Neuronal stem cell (in vitro differentiated cells): ENCODE measurements around the gene NOC4L.

Experiments
- DNase-seq: peaks from one replicate; pipeline ENCODE4 v3.0.0-alpha.2; 2013; ENCODE audit warnings: low spot score
- H2AFZ ChIP-seq: one replicate; pipeline ENCODE4 v1.6.1; 2013; ENCODE audit warnings: mild to moderate bottlenecking, low read length, inconsistent platforms
- H2AK5ac ChIP-seq: 2 replicates; pipeline ENCODE4 v1.6.1; 2013; ENCODE audit warnings: low read depth, mild to moderate bottlenecking, inconsistent platforms, low read length, moderate library complexity, mixed read lengths
- H2BK120ac ChIP-seq: 2 replicates; pipeline ENCODE4 v1.6.1; 2013; ENCODE audit warnings: low read depth, mild to moderate bottlenecking, inconsistent platforms, low read length, moderate library complexity, mixed read lengths
- H2BK12ac ChIP-seq: one replicate; pipeline ENCODE4 v1.6.1; 2013; ENCODE audit warnings: low read length, inconsistent platforms
- H2BK15ac ChIP-seq: 2 replicates; pipeline ENCODE4 v1.6.1; 2013; ENCODE audit warnings: mild to moderate bottlenecking, low read length, inconsistent platforms, mixed read lengths
- H2BK5ac ChIP-seq: one replicate; pipeline ENCODE4 v1.6.1; 2013; ENCODE audit warnings: inconsistent platforms, mild to moderate bottlenecking, low read length, moderate library complexity
- H3K14ac ChIP-seq: one replicate; pipeline ENCODE4 v1.6.1; 2013; ENCODE audit warnings: low read length, inconsistent platforms
- H3K18ac ChIP-seq: 2 replicates; pipeline ENCODE4 v1.6.1; 2013; ENCODE audit warnings: low read length, inconsistent platforms
- H3K23ac ChIP-seq: 2 replicates; pipeline ENCODE4 v1.6.1; 2013; ENCODE audit warnings: low read depth, mild to moderate bottlenecking, mixed read lengths, low read length, inconsistent platforms; ENCODE audit not compliant: poor library complexity
- H3K27ac ChIP-seq: replicated peaks from 3 replicates; pipeline ENCODE4 v1.5.1; 2013; ENCODE audit warnings: low read length, inconsistent platforms
- H3K27me3 ChIP-seq, 3 experiments: 2 replicates each; pipeline ENCODE4 v1.6.1; 2013; ENCODE audit warnings: low read length in 3 of 3, mild to moderate bottlenecking in 2 of 3, inconsistent platforms in 1 of 3, low read depth in 1 of 3, mixed read lengths in 1 of 3, moderate library complexity in 1 of 3; ENCODE audit not compliant: control insufficient read depth in 3 of 3, insufficient read depth in 3 of 3
- H3K36me3 ChIP-seq, 2 donors: replicated peaks in 1 of 2; 2 replicates each; pipeline ENCODE4 v1.6.1; 2013; ENCODE audit warnings: low read length in 2 of 2; ENCODE audit not compliant: control insufficient read depth in 2 of 2, insufficient read depth in 2 of 2
- H3K4ac ChIP-seq: 2 replicates; pipeline ENCODE4 v1.6.1; 2013; ENCODE audit warnings: inconsistent platforms, mild to moderate bottlenecking, low read length, moderate library complexity
- H3K4me1 ChIP-seq, 2 donors: 1 replicate in 1 of 2; 2 replicates in 1 of 2; pipeline ENCODE4 v1.6.1; 2013; ENCODE audit warnings: low read length in 2 of 2, low read depth in 1 of 2; ENCODE audit not compliant: control insufficient read depth in 2 of 2, insufficient read depth in 1 of 2
- H3K4me2 ChIP-seq: one replicate; pipeline ENCODE4 v1.6.1; 2013; ENCODE audit warnings: mild to moderate bottlenecking, low read length, inconsistent platforms; ENCODE audit not compliant: insufficient read depth, poor library complexity, severe bottlenecking
- H3K4me3 ChIP-seq, 2 donors: 2 replicates each; pipeline ENCODE4 v1.5.1; 2013; ENCODE audit warnings: low read length in 2 of 2, mild to moderate bottlenecking in 2 of 2, inconsistent platforms in 1 of 2, moderate library complexity in 1 of 2
- H3K79me1 ChIP-seq: one replicate; pipeline ENCODE4 v1.6.1; 2013; ENCODE audit warnings: low read depth, mild to moderate bottlenecking, inconsistent platforms, low read length, moderate library complexity
- H3K9ac ChIP-seq: one replicate; pipeline ENCODE4 v1.6.1; 2013; ENCODE audit warnings: mild to moderate bottlenecking, low read depth, low read length, inconsistent platforms; ENCODE audit not compliant: poor library complexity
- H3K9me3 ChIP-seq, 2 donors: replicated peaks in 1 of 2; 2 replicates each; pipeline versions ENCODE3 to v1.6.1; 2013; ENCODE audit warnings: low read length in 2 of 2, mild to moderate bottlenecking in 2 of 2, inconsistent platforms in 1 of 2, low read depth in 1 of 2, mixed read lengths in 1 of 2, moderate library complexity in 1 of 2; ENCODE audit not compliant: control insufficient read depth in 2 of 2, insufficient read depth in 1 of 2
- H4K8ac ChIP-seq: one replicate; pipeline ENCODE4 v1.6.1; 2013; ENCODE audit warnings: low read depth, mild to moderate bottlenecking, inconsistent platforms, low read length, moderate library complexity
- H4K91ac ChIP-seq: one replicate; pipeline ENCODE4 v1.6.1; 2013; ENCODE audit warnings: low read length, low read depth, mild to moderate bottlenecking, inconsistent platforms; ENCODE audit not compliant: poor library complexity
- WGBS, 2 donors: extraction: QIAGEN DNeasy Blood & Tissue Kit; methylation state at CpG; one replicate each; pipeline ENCODE4 v1.1.7; 2013; ENCODE audit warnings: missing lambda C conversion rate in 2 of 2, mixed read lengths in 1 of 2; ENCODE audit not compliant: insufficient read length in 2 of 2, insufficient replicate concordance in 1 of 2; ENCODE audit errors: extremely low coverage in 2 of 2; 5-methylcytosine and 5-hydroxymethylcytosine counted together

The NOC4L gene

GRCh38 chr12:132146772-132147422 lies 2.6 kb downstream of the NOC4L start:
- H3K27me3 ChIP-seq, result no peaks in the 10 kb centered on the region
- H3K27ac ChIP-seq, result no peak overlapping the region
- no peak for DNase-seq
- H3K9me3 ChIP-seq, result peaks cover 0 to 3% of the 10 kb centered on the region in 2 donors
- no peak overlapping the region for H3K14ac ChIP-seq
- H3K36me3 ChIP-seq, result peaks cover 14 to 55% of the 10 kb centered on the region in 2 donors
- H3K79me1 ChIP-seq, result peaks cover 33% of the 10 kb centered on the region
- no peak overlapping the region for H2AK5ac ChIP-seq
- H3K4me3 ChIP-seq, result no peak overlapping the region
- H4K91ac ChIP-seq, result no peak overlapping the region
- no peak overlapping the region for H2AFZ ChIP-seq
- H2BK15ac ChIP-seq, result no peak overlapping the region
- H4K8ac ChIP-seq, result no peak overlapping the region
- no peak overlapping the region for H3K9ac ChIP-seq
- H2BK12ac ChIP-seq, result no peak overlapping the region
- WGBS, 2 donors, result no CpG with 5 or more reads among the region's 19 CpGs
- no peak overlapping the region for H3K23ac ChIP-seq
- no peak overlapping the region for H3K4ac ChIP-seq
- peaks cover 9 to 16% of the 10 kb centered on the region in 2 donors for H3K4me1 ChIP-seq
- H3K18ac ChIP-seq, result no peak overlapping the region
- H3K4me2 ChIP-seq, result no peak overlapping the region
- H2BK120ac ChIP-seq, result no peak overlapping the region
- H2BK5ac ChIP-seq, result no peak overlapping the region

DNA sequence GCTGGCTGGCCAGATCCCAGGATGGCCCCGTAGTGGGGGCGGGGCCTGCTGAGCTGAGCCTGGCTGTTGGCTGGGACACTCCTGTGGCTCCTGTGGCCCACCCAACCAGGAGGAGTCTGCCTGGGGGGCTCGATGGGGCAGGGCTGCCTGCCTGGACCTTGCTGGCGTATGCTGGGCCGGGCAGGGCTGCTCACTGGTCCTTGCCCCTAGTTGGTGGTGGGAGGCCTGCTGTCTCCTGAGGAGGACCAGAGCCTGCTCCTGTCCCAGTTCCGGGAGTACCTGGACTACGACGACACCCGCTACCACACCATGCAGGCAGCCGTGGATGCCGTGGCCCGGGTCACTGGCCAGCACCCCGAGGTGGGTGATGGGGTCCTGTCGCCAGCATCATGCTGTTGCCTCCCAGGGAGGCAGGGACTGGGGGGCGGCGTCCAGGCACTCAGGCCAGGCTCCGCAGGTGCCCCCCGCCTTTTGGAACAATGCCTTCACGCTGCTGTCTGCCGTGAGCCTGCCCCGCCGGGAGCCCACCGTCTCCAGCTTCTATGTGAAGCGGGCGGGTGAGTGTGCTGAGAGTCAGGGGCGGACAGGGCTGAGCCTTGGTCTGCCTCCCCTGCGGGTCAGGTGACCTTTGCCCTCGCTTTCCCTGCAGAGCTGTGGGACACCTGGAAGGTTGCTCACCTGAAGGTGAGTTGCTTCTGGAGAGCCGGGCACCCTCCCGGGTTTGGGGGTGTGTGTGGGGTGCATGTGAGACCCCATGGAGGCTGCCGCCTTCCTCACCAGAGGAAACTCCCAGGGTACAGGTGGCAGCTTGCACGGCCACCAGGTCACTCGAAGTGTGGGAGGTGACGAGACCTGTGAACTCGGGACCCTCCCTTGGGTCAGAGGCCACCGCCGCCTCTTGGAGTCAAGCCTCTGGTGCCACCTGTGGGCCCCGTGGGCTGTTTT lies 3.4 kb downstream of the NOC4L start:
- Histone ChIP-seq H3K9ac (no peak overlapping the region), H3K4me2 (no peak overlapping the region), H2BK15ac (no peak overlapping the region), H3K36me3 (peaks cover 14 to 47% of the 10 kb centered on the region in 2 donors), H3K14ac (no peak overlapping the region), H2BK120ac (no peak overlapping the region), H3K4me1 (peaks cover 9 to 13% of the 10 kb centered on the region in 2 donors), H3K18ac (no peak overlapping the region), H3K27me3 (no peaks in the 10 kb centered on the region), H2AFZ (no peak overlapping the region), H3K23ac (no peak overlapping the region), H3K79me1 (peaks cover 27% of the 10 kb centered on the region), H3K9me3 (peaks cover 0 to 3% of the 10 kb centered on the region in 2 donors), H3K4ac (no peak overlapping the region), H2BK12ac (no peak overlapping the region), H3K27ac (no peak overlapping the region), H3K4me3 (no peak overlapping the region), H2AK5ac (no peak overlapping the region), H4K8ac (no peak overlapping the region), H4K91ac (no peak overlapping the region), H2BK5ac (no peak overlapping the region)
- no peak for DNase-seq
- no CpG with 5 or more reads among the region's 38 CpGs for WGBS, 2 donors

DNA sequence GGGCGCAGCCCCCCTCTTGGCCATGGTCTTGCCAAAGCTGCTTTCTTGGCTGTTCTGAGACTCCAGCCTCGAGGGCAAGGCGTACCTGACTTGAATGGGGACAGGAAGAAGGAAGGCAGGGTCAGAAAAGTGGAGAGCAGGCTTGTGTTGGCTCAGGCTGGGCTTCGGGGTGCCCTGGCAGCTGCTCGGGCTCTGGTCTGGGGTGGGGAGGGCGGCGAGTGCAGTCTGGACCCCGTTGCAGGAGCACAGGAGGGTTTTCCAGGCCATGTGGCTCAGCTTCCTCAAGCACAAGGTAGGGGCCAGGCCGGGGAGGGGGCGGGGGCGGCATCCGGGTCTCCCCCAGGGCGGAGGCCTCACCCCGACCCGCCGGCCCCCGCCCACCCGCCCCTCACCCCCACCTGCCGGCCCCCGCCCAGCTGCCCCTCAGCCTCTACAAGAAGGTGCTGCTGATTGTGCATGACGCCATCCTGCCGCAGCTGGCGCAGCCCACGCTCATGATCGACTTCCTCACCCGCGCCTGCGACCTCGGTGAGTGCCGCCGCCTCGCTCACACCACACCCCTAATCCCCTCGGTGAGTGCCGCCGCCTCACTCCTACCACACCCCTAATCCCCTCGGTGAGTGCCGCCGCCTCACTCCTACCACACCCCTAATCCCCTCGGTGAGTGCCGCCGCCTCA lies 4.2 kb downstream of the NOC4L start:
- peaks cover 21% of the 10 kb centered on the region for H3K79me1 ChIP-seq
- H3K18ac ChIP-seq, result no peak overlapping the region
- no peak overlapping the region for H3K23ac ChIP-seq
- H2BK120ac ChIP-seq, result no peak overlapping the region
- no peak overlapping the region for H4K8ac ChIP-seq
- WGBS, 2 donors, result no CpG with 5 or more reads among the region's 41 CpGs
- no peak overlapping the region for H3K4ac ChIP-seq
- H3K36me3 ChIP-seq, result peaks cover 14 to 45% of the 10 kb centered on the region in 2 donors
- H3K4me3 ChIP-seq, result no peak overlapping the region
- H2BK15ac ChIP-seq, result no peak overlapping the region
- peaks cover 0 to 3% of the 10 kb centered on the region in 2 donors for H3K9me3 ChIP-seq
- H3K14ac ChIP-seq, result no peak overlapping the region
- H2AFZ ChIP-seq, result no peak overlapping the region
- H2AK5ac ChIP-seq, result no peak overlapping the region
- H2BK5ac ChIP-seq, result no peak overlapping the region
- H4K91ac ChIP-seq, result no peak overlapping the region
- DNase-seq, result no peak
- H3K4me2 ChIP-seq, result no peak overlapping the region
- H3K27me3 ChIP-seq, result no peaks in the 10 kb centered on the region
- H3K4me1 ChIP-seq, result peaks cover 5 to 6% of the 10 kb centered on the region in 2 donors
- H2BK12ac ChIP-seq, result no peak overlapping the region
- no peak overlapping the region for H3K27ac ChIP-seq
- no peak overlapping the region for H3K9ac ChIP-seq
